H9 (cell line): Measurements from ENCODE around the gene OR52A5. TPM values are rescaled to one million over a fixed set of nuclear protein-coding genes. Genes with fewer than 3 reads are reported as not detected.
"Not testable (repeated sequence)": the region's sequence is repeated elsewhere in the genome, so short reads cannot be mapped to it uniquely, and the experiment has no call there.

Experiments
- DNase-seq: peaks from one replicate; pipeline ENCODE4 v3.0.0-alpha.2; 2017
- H2AFZ ChIP-seq: one replicate; pipeline ENCODE4 v1.6.1; 2013; ENCODE audit warnings: mild to moderate bottlenecking, low read length, control low read depth, moderate library complexity
- H2AK5ac ChIP-seq: 2 replicates; pipeline ENCODE4 v1.6.1; 2013; ENCODE audit warnings: low read length, control low read depth, mixed read lengths; ENCODE audit not compliant: insufficient read length
- H2BK120ac ChIP-seq: one replicate; pipeline ENCODE4 v1.6.1; 2013; ENCODE audit warnings: low read depth, mild to moderate bottlenecking, low read length, control low read depth, inconsistent platforms; ENCODE audit not compliant: poor library complexity, severe bottlenecking
- H2BK12ac ChIP-seq: 2 replicates; pipeline ENCODE4 v1.6.1; 2013; ENCODE audit warnings: low read length, control low read depth, mixed read lengths, low read depth; ENCODE audit not compliant: insufficient read length
- H2BK15ac ChIP-seq: 2 replicates; pipeline ENCODE4 v1.6.1; 2013; ENCODE audit warnings: low read depth, low read length, control low read depth
- H2BK20ac ChIP-seq: one replicate; pipeline ENCODE4 v1.6.1; 2013; ENCODE audit warnings: low read depth, mild to moderate bottlenecking, low read length, control low read depth, inconsistent platforms; ENCODE audit not compliant: poor library complexity, severe bottlenecking
- H2BK5ac ChIP-seq: 2 replicates; pipeline ENCODE4 v1.6.1; 2013; ENCODE audit warnings: low read length, control low read depth, mixed read lengths; ENCODE audit not compliant: insufficient read length
- H3K14ac ChIP-seq: 2 replicates; pipeline ENCODE4 v1.6.1; 2013; ENCODE audit warnings: low read length, control low read depth; ENCODE audit not compliant: insufficient read depth
- H3K18ac ChIP-seq: 2 replicates; pipeline ENCODE4 v1.6.1; 2013; ENCODE audit warnings: low read depth, mild to moderate bottlenecking, mixed read lengths, low read length, control low read depth; ENCODE audit not compliant: insufficient read length
- H3K23ac ChIP-seq: 2 replicates; pipeline ENCODE4 v1.6.1; 2013; ENCODE audit warnings: low read length, control low read depth, mixed read lengths, low read depth; ENCODE audit not compliant: insufficient read length
- H3K23me2 ChIP-seq: 2 replicates; pipeline ENCODE4 v1.6.1; 2013; ENCODE audit warnings: low read depth, mild to moderate bottlenecking, mixed read lengths, low read length, control low read depth; ENCODE audit not compliant: insufficient read length, poor library complexity, severe bottlenecking
- H3K27ac ChIP-seq: 2 replicates; pipeline ENCODE4 v1.5.1; 2013; ENCODE audit warnings: low read length, control low read depth, mixed read lengths, low read depth; ENCODE audit not compliant: insufficient read length
- H3K27me3 ChIP-seq: 2 replicates; pipeline ENCODE4 v1.6.1; 2013; ENCODE audit warnings: low read length, control low read depth, inconsistent platforms; ENCODE audit not compliant: insufficient read depth
- H3K4ac ChIP-seq: 2 replicates; pipeline ENCODE4 v1.6.1; 2013; ENCODE audit warnings: low read depth, mild to moderate bottlenecking, control low read depth, inconsistent platforms, low read length, moderate library complexity
- H3K4me1 ChIP-seq: 2 replicates; pipeline ENCODE4 v1.6.1; 2013; ENCODE audit warnings: low read length, control low read depth, inconsistent platforms; ENCODE audit not compliant: insufficient read depth
- H3K4me2 ChIP-seq: 2 replicates; pipeline ENCODE4 v1.6.1; 2013; ENCODE audit warnings: low read length, control low read depth, mixed read lengths; ENCODE audit not compliant: insufficient read length, insufficient read depth
- H3K56ac ChIP-seq: 2 replicates; pipeline ENCODE4 v1.6.1; 2013; ENCODE audit warnings: low read depth, mild to moderate bottlenecking, mixed read lengths, low read length, control low read depth; ENCODE audit not compliant: insufficient read length
- H3K79me1 ChIP-seq: 2 replicates; pipeline ENCODE4 v1.6.1; 2013; ENCODE audit warnings: low read depth, mild to moderate bottlenecking, moderate library complexity, low read length, control low read depth, inconsistent platforms; ENCODE audit not compliant: insufficient read depth, poor library complexity, severe bottlenecking
- H3K79me2 ChIP-seq: 2 replicates; pipeline ENCODE4 v1.6.1; 2013; ENCODE audit warnings: low read length, control low read depth, inconsistent platforms; ENCODE audit not compliant: insufficient read depth
- H3K9ac ChIP-seq: 2 replicates; pipeline ENCODE4 v1.6.1; 2013; ENCODE audit warnings: low read length, control low read depth, mixed read lengths; ENCODE audit not compliant: insufficient read length; ENCODE audit errors: extremely low read depth
- H3K9me3 ChIP-seq: one replicate; pipeline ENCODE4 v1.6.1; 2013; ENCODE audit warnings: low read depth, low read length, inconsistent platforms; ENCODE audit not compliant: control insufficient read depth
- H3T11ph ChIP-seq: one replicate; pipeline ENCODE4 v1.6.1; 2013; ENCODE audit warnings: mild to moderate bottlenecking, low read length, control low read depth, inconsistent platforms
- H4K20me1 ChIP-seq: one replicate; pipeline ENCODE4 v1.6.1; 2013; ENCODE audit not compliant: control insufficient read depth, insufficient read length, insufficient read depth
- H4K5ac ChIP-seq: 2 replicates; pipeline ENCODE4 v1.6.1; 2013; ENCODE audit warnings: low read depth, mild to moderate bottlenecking, mixed read lengths, low read length, control low read depth; ENCODE audit not compliant: insufficient read length
- H4K8ac ChIP-seq: replicated peaks from 2 replicates; pipeline ENCODE4 v1.6.1; 2013; ENCODE audit warnings: low read length, control low read depth, mixed read lengths, low read depth; ENCODE audit not compliant: insufficient read length
- H4K91ac ChIP-seq: 2 replicates; pipeline ENCODE4 v1.6.1; 2013; ENCODE audit warnings: low read depth, mild to moderate bottlenecking, moderate library complexity, mixed read lengths, low read length, control low read depth; ENCODE audit not compliant: insufficient read length
- H3K27ac Mint-ChIP-seq, 3 experiments: 2 replicates in 2 of 3; 3 replicates in 1 of 3; pipeline ENCODE4 v1.8.0; 2020 to 2021; ENCODE audit warnings: mixed read lengths in 3 of 3, mild to moderate bottlenecking in 1 of 3, moderate library complexity in 1 of 3
- H3K27me3 Mint-ChIP-seq: 2 replicates; pipeline ENCODE4 v1.8.0; 2021; ENCODE audit warnings: low read depth, mild to moderate bottlenecking, moderate library complexity, mixed read lengths
- H3K36me3 Mint-ChIP-seq, 3 experiments: 2 replicates in 2 of 3; 3 replicates in 1 of 3; pipeline ENCODE4 v1.8.0; 2020 to 2021; ENCODE audit warnings: low read depth in 3 of 3, mixed read lengths in 3 of 3; ENCODE audit not compliant: insufficient read depth in 1 of 3
- H3K4me1 Mint-ChIP-seq, 2 experiments: 2 replicates each; pipeline ENCODE4 v1.8.0; 2020; ENCODE audit warnings: mixed read lengths in 2 of 2
- H3K4me3 Mint-ChIP-seq, 2 experiments: 2 replicates in 1 of 2; 3 replicates in 1 of 2; pipeline ENCODE4 v1.8.0; 2020 to 2021; ENCODE audit warnings: mild to moderate bottlenecking in 2 of 2, mixed read lengths in 2 of 2, moderate library complexity in 1 of 2
- H3K9me3 Mint-ChIP-seq, 2 experiments: 2 replicates in 1 of 2; 3 replicates in 1 of 2; pipeline ENCODE4 v1.8.0; 2020; ENCODE audit warnings: mild to moderate bottlenecking in 2 of 2, mixed read lengths in 2 of 2, moderate library complexity in 1 of 2
- WGBS: extraction: QIAGEN DNeasy Blood & Tissue Kit; methylation state at CpG from one replicate; pipeline ENCODE4 v1.1.7; 2013; ENCODE audit warnings: missing lambda C conversion rate, low lambda C conversion rate, mixed read lengths; ENCODE audit not compliant: insufficient read length; ENCODE audit errors: extremely low coverage; 5-methylcytosine and 5-hydroxymethylcytosine counted together
- total RNA-seq: library from RNA; stranded (reverse); gene quantifications from 2 replicates; pipeline ENCODE4 v1.2.1, GENCODE V29; 2021

OR52A5 gene
- total RNA-seq, 1 experiment from 2014 or later = not detected

GRCh38 chr11:5160217-5160616 lies 22.1 kb upstream of the OR52A5 start:
- WGBS = no CpG with 5 or more reads among the region's 4 CpGs
- not testable (repeated sequence) for H3K23me2 ChIP-seq, H4K5ac ChIP-seq, H3K27ac ChIP-seq, H3K27me3 Mint-ChIP-seq, H3K79me1 ChIP-seq, H2AFZ ChIP-seq, H3K18ac ChIP-seq, H3K23ac ChIP-seq, H2BK5ac ChIP-seq, H3T11ph ChIP-seq, H4K20me1 ChIP-seq, DNase-seq, H2BK12ac ChIP-seq, H3K9me3 ChIP-seq, H2BK120ac ChIP-seq, H2BK20ac ChIP-seq, H3K4me2 ChIP-seq, H3K4ac ChIP-seq, H4K8ac ChIP-seq, H4K91ac ChIP-seq, H3K27me3 ChIP-seq, H3K79me2 ChIP-seq, H3K9ac ChIP-seq, H3K4me1 ChIP-seq, H2AK5ac ChIP-seq, H3K56ac ChIP-seq, H3K14ac ChIP-seq, H2BK15ac ChIP-seq
- Mint-ChIP-seq H3K9me3 (peaks cover 4 to 11% of the 10 kb centered on the region in 2 experiments; a peak in 4 of 5 replicates), H3K4me1 (peaks cover 14 to 19% of the 10 kb centered on the region in 2 experiments), H3K27ac (peak overlapping the region; percentile 41 to 85 (median 59); a peak in 5 of 7 replicates), H3K4me3 (peak overlapping the region in 1 of 2 experiments; percentile 31; a peak in 2 of 5 replicates), H3K36me3 (peaks cover 0 to 12% (median 6%) of the 10 kb centered on the region in 3 experiments)
